CD4-positive, CD25-positive, alpha-beta regulatory T cell (primary cell): ENCODE results near the gene MOCS1. TPM values are rescaled to one million over a fixed set of nuclear protein-coding genes. Genes with fewer than 3 reads are reported as not detected.

Source experiments
- ATAC-seq, 2 donors: fragments of 150-1000 bp; cut with Tn5 transposase; one replicate each; pipeline ENCODE4 v1.10.0; 2021; ENCODE audit warnings: low read depth in 2 of 2, moderate number of reproducible peaks in 2 of 2, moderate library complexity in 1 of 2
- DNase-seq, 3 donors: peaks; one replicate each; pipeline versions ENCODE4 v3.0.0 to v3.0.0-alpha.2; 2012 to 2022; ENCODE audit warnings: mixed read lengths in 1 of 3
- H3K27ac ChIP-seq: one replicate; pipeline ENCODE4 v1.7.0; 2013; ENCODE audit warnings: mild to moderate bottlenecking, low read length; ENCODE audit not compliant: insufficient read depth, poor library complexity, severe bottlenecking
- H3K27me3 ChIP-seq: one replicate; pipeline ENCODE4 v1.7.0; 2013; ENCODE audit warnings: low read length; ENCODE audit not compliant: control insufficient read depth, insufficient read depth
- H3K36me3 ChIP-seq: one replicate; pipeline ENCODE4 v1.7.0; 2013; ENCODE audit warnings: mild to moderate bottlenecking, low read length, moderate library complexity; ENCODE audit not compliant: control insufficient read depth, insufficient read depth
- H3K4me1 ChIP-seq: 2 replicates; pipeline ENCODE4 v1.7.0; 2013; ENCODE audit warnings: mild to moderate bottlenecking, low read length; ENCODE audit not compliant: insufficient read depth, control insufficient read depth, poor library complexity, severe bottlenecking
- H3K4me3 ChIP-seq: one replicate; pipeline ENCODE4 v1.7.0; 2013; ENCODE audit warnings: low read depth, mild to moderate bottlenecking, low read length, moderate library complexity
- H3K9me3 ChIP-seq, 2 experiments: 1 replicate in 1 of 2; 2 replicates in 1 of 2; pipeline ENCODE4 v1.7.0; 2013; ENCODE audit warnings: low read length in 2 of 2, mild to moderate bottlenecking in 1 of 2, moderate library complexity in 1 of 2; ENCODE audit not compliant: control insufficient read depth in 2 of 2
- H3K27ac Mint-ChIP-seq, 3 donors: one replicate each; pipeline ENCODE4 v1.8.0; 2020 to 2022; ENCODE audit warnings: mild to moderate bottlenecking in 3 of 3, mixed read lengths in 3 of 3, moderate library complexity in 2 of 3
- H3K27me3 Mint-ChIP-seq: one replicate; pipeline ENCODE4 v1.8.0; 2022; ENCODE audit warnings: mild to moderate bottlenecking, mixed read lengths
- H3K36me3 Mint-ChIP-seq: one replicate; pipeline ENCODE4 v1.8.0; 2020; ENCODE audit warnings: mixed read lengths
- H3K4me1 Mint-ChIP-seq, 4 donors: one replicate each; pipeline ENCODE4 v1.8.0; 2020 to 2022; ENCODE audit warnings: mixed read lengths in 4 of 4, mild to moderate bottlenecking in 1 of 4
- H3K4me3 Mint-ChIP-seq, 4 donors: one replicate each; pipeline ENCODE4 v1.8.0; 2020 to 2022; ENCODE audit warnings: mild to moderate bottlenecking in 4 of 4, mixed read lengths in 4 of 4, moderate library complexity in 3 of 4
- H3K9me3 Mint-ChIP-seq, 7 donors: one replicate each; pipeline ENCODE4 v1.8.0; 2020 to 2022; ENCODE audit warnings: mixed read lengths in 7 of 7, mild to moderate bottlenecking in 3 of 7, moderate library complexity in 2 of 7
- polyA plus RNA-seq, 4 donors: library from polyadenylated mRNA; unstranded; fragments of 300-500 nt; fragmentation: Illumina TruSeq; gene quantifications; one replicate each; pipeline ENCODE4 v1.2.3, GENCODE V29; 2021
- total RNA-seq: library from RNA; stranded (reverse); gene quantifications from one replicate; pipeline ENCODE4 v1.2.3, GENCODE V29; 2022

MOCS1 gene
- total and polyA plus RNA-seq, 5 donors from 2014 or later, result 0.10 to 0.69 (median 0.32) TPM; not detected in 2

GRCh38 chr6:39881851-39882530 lies 52.3 kb downstream of the MOCS1 start:
- Histone ChIP-seq H3K36me3 (no peaks in the 10 kb centered on the region), H3K4me3 (no peak overlapping the region), H3K27me3 (no peaks in the 10 kb centered on the region), H3K4me1 (no peaks in the 10 kb centered on the region), H3K9me3 (no peaks in the 10 kb centered on the region), H3K27ac (no peak overlapping the region)
- ATAC-seq (no peak), DNase-seq (no peak)
- Mint-ChIP-seq H3K4me1 (no peaks in the 10 kb centered on the region), H3K27me3 (no peaks in the 10 kb centered on the region), H3K36me3 (no peaks in the 10 kb centered on the region), H3K27ac (no peak overlapping the region), H3K9me3 (peaks cover 0 to 3% (median 0%) of the 10 kb centered on the region in 7 donors), H3K4me3 (no peak overlapping the region)

GRCh38 chr6:39880594-39880993 lies 53.7 kb downstream of the MOCS1 start:
- H3K27ac Mint-ChIP-seq, result no peak overlapping the region
- Histone ChIP-seq H3K27ac (no peak overlapping the region), H3K27me3 (no peaks in the 10 kb centered on the region), H3K9me3 (no peaks in the 10 kb centered on the region), H3K4me3 (no peak overlapping the region), H3K36me3 (no peaks in the 10 kb centered on the region), H3K4me1 (no peaks in the 10 kb centered on the region)
- peaks cover 0 to 3% (median 0%) of the 10 kb centered on the region in 7 donors for H3K9me3 Mint-ChIP-seq
- ATAC-seq (no peak), DNase-seq (no peak)
- H3K4me3 Mint-ChIP-seq, result no peak overlapping the region
- H3K36me3 Mint-ChIP-seq, result no peaks in the 10 kb centered on the region
- no peaks in the 10 kb centered on the region for H3K4me1 Mint-ChIP-seq
- no peaks in the 10 kb centered on the region for H3K27me3 Mint-ChIP-seq

GRCh38 chr6:39879535-39879934 lies 54.7 kb downstream of the MOCS1 start:
- Histone ChIP-seq H3K9me3 (no peaks in the 10 kb centered on the region), H3K4me3 (no peak overlapping the region), H3K4me1 (no peaks in the 10 kb centered on the region), H3K36me3 (no peaks in the 10 kb centered on the region), H3K27ac (no peak overlapping the region), H3K27me3 (no peaks in the 10 kb centered on the region)
- H3K4me3 Mint-ChIP-seq, result no peak overlapping the region
- H3K27ac Mint-ChIP-seq, result no peak overlapping the region
- ATAC-seq (no peak), DNase-seq (no peak)
- no peaks in the 10 kb centered on the region for H3K4me1 Mint-ChIP-seq
- no peaks in the 10 kb centered on the region for H3K27me3 Mint-ChIP-seq
- peaks cover 0 to 5% (median 0%) of the 10 kb centered on the region in 7 donors for H3K9me3 Mint-ChIP-seq
- H3K36me3 Mint-ChIP-seq, result no peaks in the 10 kb centered on the region

GRCh38 chr6:39876826-39877225 lies 57.4 kb downstream of the MOCS1 start:
- Histone ChIP-seq H3K4me3 (no peak overlapping the region), H3K27me3 (no peaks in the 10 kb centered on the region), H3K27ac (no peak overlapping the region), H3K4me1 (no peaks in the 10 kb centered on the region), H3K9me3 (no peaks in the 10 kb centered on the region), H3K36me3 (no peaks in the 10 kb centered on the region)
- no peak for ATAC-seq
- H3K36me3 Mint-ChIP-seq, result no peaks in the 10 kb centered on the region
- H3K27me3 Mint-ChIP-seq, result peaks cover 5% of the 10 kb centered on the region
- H3K4me3 Mint-ChIP-seq, result no peak overlapping the region
- H3K4me1 Mint-ChIP-seq, result no peaks in the 10 kb centered on the region
- no peak for DNase-seq
- peaks cover 0 to 2% (median 0%) of the 10 kb centered on the region in 7 donors for H3K9me3 Mint-ChIP-seq
- H3K27ac Mint-ChIP-seq, result no peak overlapping the region

- Mint-ChIP-seq H3K4me3 (no peak overlapping the region), H3K36me3 (no peaks in the 10 kb centered on the region), H3K9me3 (peaks cover 0 to 2% (median 0%) of the 10 kb centered on the region in 7 donors), H3K27me3 (peaks cover 5% of the 10 kb centered on the region), H3K27ac (no peak overlapping the region), H3K4me1 (no peaks in the 10 kb centered on the region)
- Histone ChIP-seq H3K4me1 (no peaks in the 10 kb centered on the region), H3K27ac (no peak overlapping the region), H3K36me3 (no peaks in the 10 kb centered on the region), H3K27me3 (no peaks in the 10 kb centered on the region), H3K4me3 (no peak overlapping the region), H3K9me3 (no peaks in the 10 kb centered on the region)
- DNase-seq, result no peak
- ATAC-seq, result no peak
Observed at GRCh38 chr6:39876111-39876510, 58.2 kb downstream of the MOCS1 start.

- peaks cover 0 to 2% (median 0%) of the 10 kb centered on the region in 7 donors for H3K9me3 Mint-ChIP-seq
- ATAC-seq, result no peak
- H3K9me3 ChIP-seq, result no peaks in the 10 kb centered on the region
- H3K27ac ChIP-seq, result no peak overlapping the region
- no peaks in the 10 kb centered on the region for H3K27me3 ChIP-seq
- no peaks in the 10 kb centered on the region for H3K36me3 Mint-ChIP-seq
- H3K4me1 Mint-ChIP-seq, result no peaks in the 10 kb centered on the region
- no peak overlapping the region for H3K4me3 Mint-ChIP-seq
- H3K36me3 ChIP-seq, result no peaks in the 10 kb centered on the region
- DNase-seq, result no peak
- no peak overlapping the region for H3K4me3 ChIP-seq
- no peak overlapping the region for H3K27ac Mint-ChIP-seq
- H3K4me1 ChIP-seq, result no peaks in the 10 kb centered on the region
- peaks cover 5% of the 10 kb centered on the region for H3K27me3 Mint-ChIP-seq
Observed at GRCh38 chr6:39873439-39873838, 60.8 kb downstream of the MOCS1 start.

- H3K27ac ChIP-seq, result no peak overlapping the region
- H3K9me3 ChIP-seq, result no peaks in the 10 kb centered on the region
- Mint-ChIP-seq H3K27me3 (peaks cover 5% of the 10 kb centered on the region), H3K36me3 (no peaks in the 10 kb centered on the region), H3K4me3 (no peak overlapping the region), H3K9me3 (peaks cover 0 to 2% (median 0%) of the 10 kb centered on the region in 7 donors), H3K4me1 (no peaks in the 10 kb centered on the region), H3K27ac (no peak overlapping the region)
- ATAC-seq (no peak), DNase-seq (no peak)
- no peak overlapping the region for H3K4me3 ChIP-seq
- no peaks in the 10 kb centered on the region for H3K36me3 ChIP-seq
- no peaks in the 10 kb centered on the region for H3K27me3 ChIP-seq
- H3K4me1 ChIP-seq, result no peaks in the 10 kb centered on the region
Observed at GRCh38 chr6:39870950-39871349, 63.3 kb downstream of the MOCS1 start.

- Mint-ChIP-seq H3K4me1 (no peaks in the 10 kb centered on the region), H3K27ac (no peak overlapping the region), H3K36me3 (no peaks in the 10 kb centered on the region), H3K4me3 (no peak overlapping the region), H3K27me3 (peaks cover 1% of the 10 kb centered on the region), H3K9me3 (no peaks in the 10 kb centered on the region)
- H3K4me3 ChIP-seq, result no peak overlapping the region
- no peak for DNase-seq
- ATAC-seq, result no peak
- H3K36me3 ChIP-seq, result no peaks in the 10 kb centered on the region
- H3K27me3 ChIP-seq, result no peaks in the 10 kb centered on the region
- no peak overlapping the region for H3K27ac ChIP-seq
- no peaks in the 10 kb centered on the region for H3K9me3 ChIP-seq
- no peaks in the 10 kb centered on the region for H3K4me1 ChIP-seq
Observed at GRCh38 chr6:39867592-39867991, 66.7 kb downstream of the MOCS1 start.
